Suprapubic skin (tissue), 4 donors: ENCODE data around the gene GABRB2. TPM values are rescaled to one million over a fixed set of nuclear protein-coding genes. Genes with fewer than 3 reads are reported as not detected.
"Not testable (repeated sequence)": the region's sequence is repeated elsewhere in the genome, so short reads cannot be mapped to it uniquely, and the experiment has no call there.

ENCODE experiments used
- DNase-seq, 2 donors: peaks; one replicate each; pipeline ENCODE4 v3.0.0-alpha.2; 2019; ENCODE audit warnings: low spot score in 2 of 2
- H3K27ac ChIP-seq: fragments of 200-600 bp; sonication (generic); one replicate; pipeline ENCODE4 v1.5.1; 2019
- H3K27me3 ChIP-seq: fragments of 200-600 bp; sonication (generic); one replicate; pipeline ENCODE4 v1.5.1; 2019
- H3K36me3 ChIP-seq: fragments of 200-600 bp; sonication (generic); one replicate; pipeline ENCODE4 v1.5.1; 2019
- H3K4me1 ChIP-seq: fragments of 200-600 bp; sonication (generic); one replicate; pipeline ENCODE4 v1.5.1; 2019
- H3K4me3 ChIP-seq: fragments of 200-600 bp; sonication (generic); one replicate; pipeline ENCODE4 v1.5.1; 2019; ENCODE audit warnings: mild to moderate bottlenecking
- H3K9me3 ChIP-seq: fragments of 200-600 bp; sonication (generic); one replicate; pipeline ENCODE4 v1.5.1; 2019
- CTCF ChIP-seq, 2 donors: fragments of 200-600 bp in 1 of 2; fragments of 450-650 bp in 1 of 2; sonication (generic) in 1 of 2; IDR thresholded peaks; one replicate each; pipeline ENCODE4 v1.5.1; 2016 to 2019; ENCODE audit warnings: antibody characterized with exemption in 2 of 2, mild to moderate bottlenecking in 1 of 2, moderate library complexity in 1 of 2
- EP300 ChIP-seq: sonication (generic); formaldehyde crosslinking; IDR thresholded peaks from one replicate; pipeline ENCODE4 v1.6.1; 2017; ENCODE audit warnings: antibody characterized with exemption
- POLR2A ChIP-seq, 2 donors: fragments of 450-650 bp; IDR thresholded peaks; one replicate each; pipeline ENCODE4 v1.6.1; 2017; ENCODE audit warnings: antibody characterized with exemption in 2 of 2, mild to moderate bottlenecking in 2 of 2, moderate library complexity in 2 of 2
- POLR2AphosphoS5 ChIP-seq, 3 donors: sonication (generic); formaldehyde crosslinking; IDR thresholded peaks; one replicate each; pipeline ENCODE4 v1.6.1; 2017; ENCODE audit warnings: antibody characterized with exemption in 3 of 3
- WGBS: methylation state at CpG from one replicate; pipeline ENCODE4 v1.1.5; 2018; 5-methylcytosine and 5-hydroxymethylcytosine counted together
- total RNA-seq, 4 donors: library from RNA; depleted of rRNA; stranded (reverse); fragments of >200 nt; gene quantifications; one replicate each; pipeline ENCODE4 v1.1.0, GENCODE V29; 2016

Gene GABRB2
- total RNA-seq, 4 donors from 2014 or later: 0.11 to 1.6 (median 0.24) TPM; not detected in 1

GRCh38 chr5:161258438-161258837 is 288.1 kb downstream of the GABRB2 start:
- H3K27ac ChIP-seq: no peak overlapping the region
- H3K36me3 ChIP-seq: no peaks in the 10 kb centered on the region
- no peak for DNase-seq
- TF ChIP-seq POLR2AphosphoS5 (IDR thresholded peaks at IDR 0.05): no peak
- no peak for TF ChIP-seq EP300
- TF ChIP-seq CTCF (IDR thresholded peaks at IDR 0.05): no peak
- no peak for TF ChIP-seq POLR2A (IDR thresholded peaks at IDR 0.05)
- H3K4me3 ChIP-seq: no peak overlapping the region
- no peaks in the 10 kb centered on the region for H3K4me1 ChIP-seq
- no peaks in the 10 kb centered on the region for H3K9me3 ChIP-seq
- H3K27me3 ChIP-seq: no peaks in the 10 kb centered on the region

GRCh38 chr5:161256957-161257356 is 289.6 kb downstream of the GABRB2 start:
- no peaks in the 10 kb centered on the region for H3K4me1 ChIP-seq
- no peaks in the 10 kb centered on the region for H3K9me3 ChIP-seq
- DNase-seq: no peak
- H3K27me3 ChIP-seq: no peaks in the 10 kb centered on the region
- H3K36me3 ChIP-seq: no peaks in the 10 kb centered on the region
- no peak for TF ChIP-seq POLR2A (IDR thresholded peaks at IDR 0.05)
- no peak for TF ChIP-seq CTCF (IDR thresholded peaks at IDR 0.05)
- no peak for TF ChIP-seq POLR2AphosphoS5 (IDR thresholded peaks at IDR 0.05)
- no peak for TF ChIP-seq EP300
- H3K27ac ChIP-seq: no peak overlapping the region
- 71% methylated on average over 2 of the region's 2 CpGs for WGBS
- H3K4me3 ChIP-seq: no peak overlapping the region

- not testable (repeated sequence) for H3K36me3 ChIP-seq, DNase-seq, H3K4me3 ChIP-seq, H3K4me1 ChIP-seq, H3K9me3 ChIP-seq, H3K27ac ChIP-seq, H3K27me3 ChIP-seq
- 86% methylated on average over 3 of the region's 3 CpGs for WGBS
Observed at GRCh38 chr5:161252955-161253354, 293.6 kb downstream of the GABRB2 start.

- DNase-seq: no peak
- TF ChIP-seq CTCF (IDR thresholded peaks at IDR 0.05): no peak
- TF ChIP-seq EP300: no peak
- TF ChIP-seq POLR2AphosphoS5 (IDR thresholded peaks at IDR 0.05): no peak
- no peak for TF ChIP-seq POLR2A (IDR thresholded peaks at IDR 0.05)
- no peaks in the 10 kb centered on the region for H3K27me3 ChIP-seq
- H3K4me3 ChIP-seq: no peak overlapping the region
- no peaks in the 10 kb centered on the region for H3K36me3 ChIP-seq
- H3K4me1 ChIP-seq: no peaks in the 10 kb centered on the region
- no peaks in the 10 kb centered on the region for H3K9me3 ChIP-seq
- no peak overlapping the region for H3K27ac ChIP-seq
- WGBS: 74% methylated on average over 4 of the region's 4 CpGs
Observed at GRCh38 chr5:161246749-161247148, 299.8 kb downstream of the GABRB2 start.

- H3K4me3 ChIP-seq, H3K27me3 ChIP-seq, DNase-seq, H3K4me1 ChIP-seq, H3K27ac ChIP-seq, H3K9me3 ChIP-seq, H3K36me3 ChIP-seq: not testable (repeated sequence)
- 45% methylated on average over 5 of the region's 5 CpGs for WGBS
Observed at GRCh38 chr5:161245846-161246245, 300.7 kb downstream of the GABRB2 start.

Other genes starting within 250 kb of the GABRB2 start
- not detected for gene GABRA6, start 139.0 kb upstream of the GABRB2 start, total RNA-seq